PC-3 (cell line): ENCODE results near the gene ARHGAP24. TPM values are rescaled to one million over a fixed set of nuclear protein-coding genes. Genes with fewer than 3 reads are reported as not detected.

Experiments
- ATAC-seq: fragments of 200-7000 bp; cut with Tn5 transposase; 2 replicates; pipeline ENCODE4 v1.9.1; 2020; ENCODE audit warnings: mild to moderate bottlenecking, moderate library complexity
- BruUV-seq: library from RNA; stranded (reverse); fragments of 400-500 nt; replicated peaks from 2 replicates; lab custom pipeline; 2021; lab: Mats Ljungman, UMichigan
- CTCF ChIA-PET: fragments of 300-600 bp; sonication (Branson Sonifier 250); formaldehyde crosslinking; loops from one replicate; lab custom pipeline; 2022; ENCODE audit warnings: antibody characterized with exemption; lab: Charles Lee
- POLR2A ChIA-PET: fragments of 300-600 bp; sonication (Branson Sonifier 250); formaldehyde crosslinking; loops from one replicate; lab custom pipeline; 2022; ENCODE audit warnings: antibody characterized with exemption; ENCODE audit not compliant: unreplicated experiment; lab: Charles Lee
- DNase-seq: peaks from one replicate; pipeline ENCODE4 v3.0.0-alpha.2; 2015
- H2AFZ ChIP-seq: fragments of 300-600 bp; sonication (generic); 2 replicates; pipeline ENCODE4 v1.6.0; 2016; ENCODE audit warnings: antibody characterized with exemption, low read length
- H3F3A ChIP-seq: fragments of 300-600 bp; sonication (generic); one replicate; pipeline ENCODE4 v1.6.0; 2017; ENCODE audit warnings: antibody characterized with exemption, low read length, control low read depth, mild to moderate bottlenecking; ENCODE audit not compliant: unreplicated experiment
- H3K27ac ChIP-seq: fragments of 300-600 bp; sonication (generic); 2 replicates; pipeline ENCODE4 v1.5.1; 2016; ENCODE audit warnings: mild to moderate bottlenecking, low read length
- H3K27me3 ChIP-seq: fragments of 300-600 bp; sonication (generic); 2 replicates; pipeline ENCODE4 v1.6.1; 2016; ENCODE audit warnings: low read length, mixed read lengths
- H3K36me3 ChIP-seq: fragments of 300-600 bp; sonication (generic); 2 replicates; pipeline ENCODE4 v1.6.1; 2016; ENCODE audit warnings: low read depth, mixed run types, low read length, mixed read lengths
- H3K4me1 ChIP-seq: fragments of 300-600 bp; sonication (generic); 2 replicates; pipeline ENCODE4 v1.5.1; 2016; ENCODE audit warnings: low read length; ENCODE audit not compliant: insufficient read depth
- H3K4me2 ChIP-seq: fragments of 300-600 bp; sonication (generic); 2 replicates; pipeline ENCODE4 v1.6.0; 2016; ENCODE audit warnings: low read length
- H3K4me3 ChIP-seq: fragments of 300-600 bp; sonication (generic); 2 replicates; pipeline ENCODE4 v1.5.1; 2016; ENCODE audit warnings: mild to moderate bottlenecking, low read length, mixed read lengths
- H3K79me2 ChIP-seq: fragments of 300-600 bp; sonication (generic); 2 replicates; pipeline ENCODE4 v1.6.1; 2017; ENCODE audit warnings: low read length, mixed read lengths
- H3K9ac ChIP-seq: fragments of 300-600 bp; sonication (generic); 2 replicates; pipeline ENCODE4 v1.6.0; 2016; ENCODE audit warnings: mild to moderate bottlenecking, low read length
- H3K9me2 ChIP-seq: fragments of 300-600 bp; sonication (generic); replicated peaks from 2 replicates; pipeline ENCODE4 v1.6.1; 2016; ENCODE audit warnings: mixed run types, low read length, mixed read lengths
- H3K9me3 ChIP-seq: fragments of 300-600 bp; sonication (generic); 2 replicates; pipeline ENCODE4 v1.6.1; 2016; ENCODE audit warnings: low read length, mixed read lengths
- H4K20me1 ChIP-seq: fragments of 300-600 bp; sonication (generic); 2 replicates; pipeline ENCODE4 v1.6.1; 2016; ENCODE audit warnings: low read length, mixed read lengths
- CTCF ChIP-seq: fragments of 300-600 bp; sonication (generic); conservative IDR thresholded peaks from 2 replicates; pipeline ENCODE4 v1.5.1; 2017; ENCODE audit warnings: antibody characterized with exemption, low read depth, mild to moderate bottlenecking, low read length
- EZH2 ChIP-seq: fragments of 300-600 bp; sonication (generic); IDR thresholded peaks from one replicate; pipeline ENCODE4 v1.6.1; 2017; ENCODE audit warnings: antibody characterized with exemption, mild to moderate bottlenecking, low read length; ENCODE audit not compliant: unreplicated experiment
- EZH2phosphoT487 ChIP-seq: fragments of 300-600 bp; sonication (generic); IDR thresholded peaks from 2 replicates; pipeline ENCODE4 v1.6.1; 2018; ENCODE audit warnings: mild to moderate bottlenecking, antibody characterized with exemption, low read length, borderline replicate concordance
- intact Hi-C: fragments of 100-400 bp; cut with micrococcal nuclease; formaldehyde crosslinking; loops from 2 replicates; pipeline ENCODE4 v1.9.0; 2023
- total RNA-seq: library from RNA; depleted of rRNA; stranded (reverse); fragments of >200 nt; gene quantifications from 2 replicates; pipeline ENCODE4 v1.2.3, GENCODE V29; 2014

The ARHGAP24 gene
- total RNA-seq, 1 experiment from 2014 or later: 7.4 TPM

DNA sequence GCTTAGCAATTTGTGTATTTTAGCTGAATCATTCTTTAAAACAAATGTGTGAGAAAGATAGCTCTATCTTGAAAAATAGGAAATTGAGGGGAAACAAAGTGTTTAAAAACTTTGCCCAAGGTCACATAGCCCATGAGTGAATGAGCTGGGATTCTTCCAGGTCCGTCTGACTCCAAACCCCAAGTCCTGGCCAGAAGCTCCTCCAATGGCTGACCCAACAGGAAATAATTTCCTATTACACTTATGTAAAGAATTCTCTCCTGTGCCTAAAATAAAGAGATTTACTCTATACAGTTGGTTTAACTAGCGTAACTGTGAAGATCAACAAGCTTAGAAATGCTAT is 287.6 kb downstream of the ARHGAP24 start:
- Histone ChIP-seq H3K4me2 (peak overlapping the region; percentile 63), H3K27me3 (no peaks in the 10 kb centered on the region), H3K36me3 (no peaks in the 10 kb centered on the region), H2AFZ (peak overlapping the region; percentile 43; the same call in 1 of the 2 replicates), H4K20me1 (no peaks in the 10 kb centered on the region), H3F3A (no peaks in the 10 kb centered on the region), H3K4me1 (peaks cover 27% of the 10 kb centered on the region), H3K79me2 (no peaks in the 10 kb centered on the region), H3K9ac (peak overlapping the region; percentile 39), H3K4me3 (peak overlapping the region; percentile 31; the same call in 1 of the 2 replicates), H3K9me2 (no peaks in the 10 kb centered on the region), H3K9me3 (no peaks in the 10 kb centered on the region), H3K27ac (peak overlapping the region; percentile 66)
- DNase-seq: peak; percentile 67
- intact Hi-C loops: loop anchor here (2.0 kb wide), 2 partner anchors 14 to 206 kb away; no protein-coding TSS in a partner anchor
- ChIA-PET POLR2A (interaction anchor here (0.6 to 0.8 kb wide), 2 partner anchors 16 to 30 kb away, joined by 3 to 5 read pairs; no protein-coding TSS in a partner anchor), CTCF (interaction anchor here (0.5 to 1.1 kb wide), 3 partner anchors 24 to 74 kb away, joined by 3 to 15 read pairs (median 3); no protein-coding TSS in a partner anchor)
- BruUV-seq: no TSS peak
- ATAC-seq: peak; percentile 81
- TF ChIP-seq EZH2phosphoT487: no peak
- TF ChIP-seq EZH2: no peak
- no peak for TF ChIP-seq CTCF

GRCh38 chr4:85763202-85763601 is 288.3 kb downstream of the ARHGAP24 start:
- no peaks in the 10 kb centered on the region for H3K36me3 ChIP-seq
- H3K27ac ChIP-seq: peak overlapping the region; percentile 66
- TF ChIP-seq CTCF (no peak), EZH2 (no peak), EZH2phosphoT487 (no peak)
- intact Hi-C loops: loop anchor here (2.0 kb wide), 2 partner anchors 14 to 206 kb away; no protein-coding TSS in a partner anchor
- no peaks in the 10 kb centered on the region for H3K27me3 ChIP-seq
- no TSS peak for BruUV-seq
- H3K79me2 ChIP-seq: no peaks in the 10 kb centered on the region
- H3F3A ChIP-seq: no peaks in the 10 kb centered on the region
- H2AFZ ChIP-seq: no peak overlapping the region
- ATAC-seq (peak; percentile 30), DNase-seq (peak; percentile 43)
- no peaks in the 10 kb centered on the region for H4K20me1 ChIP-seq
- H3K4me2 ChIP-seq: peak overlapping the region; percentile 63
- H3K9me2 ChIP-seq: no peaks in the 10 kb centered on the region
- H3K4me3 ChIP-seq: peak overlapping the region; percentile 31; the same call in 1 of the 2 replicates
- ChIA-PET CTCF (interaction anchor here (0.6 to 1.1 kb wide), 2 partner anchors 33 to 36 kb away, joined by 4 to 15 read pairs; no protein-coding TSS in a partner anchor), POLR2A (interaction anchor here (0.8 kb wide), 1 partner anchor 16 kb away, joined by 3 read pairs; no protein-coding TSS in a partner anchor)
- peak overlapping the region; percentile 39 for H3K9ac ChIP-seq
- peaks cover 27% of the 10 kb centered on the region for H3K4me1 ChIP-seq
- H3K9me3 ChIP-seq: no peaks in the 10 kb centered on the region

GRCh38 chr4:85767649-85768048 is 292.7 kb downstream of the ARHGAP24 start:
- ChIA-PET CTCF (no interaction called here), POLR2A (no interaction called here)

More at GRCh38 chr4:85767649-85768048, 292.7 kb downstream of the ARHGAP24 start:
- BruUV-seq: no TSS peak
- TF ChIP-seq EZH2phosphoT487 (no peak), EZH2 (no peak), CTCF (no peak)
- DNase-seq (no peak), ATAC-seq (no peak)
- Histone ChIP-seq H3K4me2 (no peak overlapping the region), H3K79me2 (no peaks in the 10 kb centered on the region), H2AFZ (no peak overlapping the region), H3K27me3 (no peaks in the 10 kb centered on the region), H3K4me3 (no peak overlapping the region), H3K9ac (no peak overlapping the region), H3K36me3 (no peaks in the 10 kb centered on the region), H3K4me1 (peaks cover 18% of the 10 kb centered on the region), H3K9me2 (no peaks in the 10 kb centered on the region), H4K20me1 (no peaks in the 10 kb centered on the region), H3K9me3 (no peaks in the 10 kb centered on the region), H3F3A (no peaks in the 10 kb centered on the region), H3K27ac (no peak overlapping the region)
- intact Hi-C loops: no loop called here
